Activated T-cell treated with anti-CD3 and anti-CD28 coated beads, Interleukin-2, amount 50 U/mL, for 4 hours (primary cell): ENCODE measurements around the gene VSIR. TPM values are rescaled to one million over a fixed set of nuclear protein-coding genes. Genes with fewer than 3 reads are reported as not detected.
A peak's percentile ranks its signal among the peaks of the same experiment; 100 is the strongest.

Experiments
- ATAC-seq, 2 donors: fragments of 200-7000 bp; cut with Tn5 transposase; one replicate each; pipeline ENCODE4 v1.10.0; 2021
- DNase-seq: peaks from one replicate; pipeline ENCODE4 v3.0.0-alpha.2; 2020
- H3K27me3 Mint-ChIP-seq: one replicate; pipeline ENCODE4 v1.8.0; 2021; ENCODE audit warnings: low read depth, mixed read lengths
- H3K36me3 Mint-ChIP-seq: one replicate; pipeline ENCODE4 v1.8.0; 2022; ENCODE audit warnings: mixed read lengths; ENCODE audit not compliant: insufficient read depth
- H3K4me1 Mint-ChIP-seq: one replicate; pipeline ENCODE4 v1.8.0; 2021; ENCODE audit warnings: low read depth, mixed read lengths
- H3K4me3 Mint-ChIP-seq: one replicate; pipeline ENCODE4 v1.8.0; 2021; ENCODE audit warnings: mild to moderate bottlenecking, moderate library complexity, mixed read lengths
- H3K9me3 Mint-ChIP-seq: one replicate; pipeline ENCODE4 v1.8.0; 2021; ENCODE audit warnings: mixed read lengths
- total RNA-seq, 3 donors: library from RNA; stranded (reverse); gene quantifications; one replicate each; pipeline ENCODE4 v1.2.1, GENCODE V29; 2021

The VSIR gene
- total RNA-seq, 3 donors from 2014 or later, result 238 to 274 (median 240) TPM

GRCh38 chr10:71782221-71782916 is 9.0 kb upstream of the VSIR start:
- Mint-ChIP-seq H3K4me1 (no peaks in the 10 kb centered on the region), H3K9me3 (no peaks in the 10 kb centered on the region), H3K36me3 (no peaks in the 10 kb centered on the region), H3K27me3 (no peaks in the 10 kb centered on the region), H3K4me3 (no peak overlapping the region)
- ATAC-seq (no peak), DNase-seq (no peak)

GRCh38 chr10:71780719-71781118 is 7.4 kb upstream of the VSIR start:
- H3K4me1 Mint-ChIP-seq, result peaks cover 13% of the 10 kb centered on the region
- DNase-seq, result no peak
- no peaks in the 10 kb centered on the region for H3K36me3 Mint-ChIP-seq

GRCh38 chr10:71780156-71780555 is 6.8 kb upstream of the VSIR start:
- no peaks in the 10 kb centered on the region for H3K27me3 Mint-ChIP-seq
- H3K36me3 Mint-ChIP-seq, result no peaks in the 10 kb centered on the region
- no peak for DNase-seq
- ATAC-seq, result no peak
- peaks cover 18% of the 10 kb centered on the region for H3K4me1 Mint-ChIP-seq
- no peak overlapping the region for H3K4me3 Mint-ChIP-seq
- H3K9me3 Mint-ChIP-seq, result no peaks in the 10 kb centered on the region

More at GRCh38 chr10:71780719-71781118, 7.4 kb upstream of the VSIR start:
- Mint-ChIP-seq H3K4me3 (no peak overlapping the region), H3K27me3 (no peaks in the 10 kb centered on the region), H3K9me3 (no peaks in the 10 kb centered on the region)
- ATAC-seq, result no peak

- Mint-ChIP-seq H3K36me3 (no peaks in the 10 kb centered on the region), H3K27me3 (no peaks in the 10 kb centered on the region), H3K9me3 (no peaks in the 10 kb centered on the region), H3K4me1 (peaks cover 20% of the 10 kb centered on the region), H3K4me3 (no peak overlapping the region)
- DNase-seq, result no peak
- ATAC-seq, result no peak
These were observed 6.3 kb upstream of the VSIR start for GRCh38 chr10:71779641-71780040.

- no peak for ATAC-seq
- Mint-ChIP-seq H3K36me3 (no peaks in the 10 kb centered on the region), H3K27me3 (no peaks in the 10 kb centered on the region), H3K4me1 (peaks cover 32% of the 10 kb centered on the region), H3K4me3 (no peak overlapping the region), H3K9me3 (no peaks in the 10 kb centered on the region)
- no peak for DNase-seq
These were observed 4.9 kb upstream of the VSIR start for GRCh38 chr10:71778071-71778825.

- no peak for ATAC-seq
- no peak for DNase-seq
- Mint-ChIP-seq H3K36me3 (peaks cover under 1% of the 10 kb centered on the region), H3K9me3 (no peaks in the 10 kb centered on the region), H3K4me1 (peaks cover 32% of the 10 kb centered on the region), H3K27me3 (no peaks in the 10 kb centered on the region), H3K4me3 (no peak overlapping the region)
These were observed 4.1 kb upstream of the VSIR start for GRCh38 chr10:71777213-71777985.

GRCh38 chr10:71776481-71776925 is 3.2 kb upstream of the VSIR start:
- H3K27me3 Mint-ChIP-seq, result no peaks in the 10 kb centered on the region
- no peak for DNase-seq
- no peak overlapping the region for H3K4me3 Mint-ChIP-seq
- H3K9me3 Mint-ChIP-seq, result no peaks in the 10 kb centered on the region
- ATAC-seq, result no peak
- peaks cover 10% of the 10 kb centered on the region for H3K36me3 Mint-ChIP-seq
- H3K4me1 Mint-ChIP-seq, result peaks cover 37% of the 10 kb centered on the region

- no peaks in the 10 kb centered on the region for H3K9me3 Mint-ChIP-seq
- ATAC-seq (no peak), DNase-seq (no peak)
- H3K4me3 Mint-ChIP-seq, result peak overlapping the region; percentile 94
- peaks cover 16% of the 10 kb centered on the region for H3K36me3 Mint-ChIP-seq
- peaks cover 49% of the 10 kb centered on the region for H3K4me1 Mint-ChIP-seq
- H3K27me3 Mint-ChIP-seq, result no peaks in the 10 kb centered on the region
These were observed 1.8 kb upstream of the VSIR start for GRCh38 chr10:71774916-71775702.

- ATAC-seq (no peak), DNase-seq (no peak)
- peak overlapping the region; percentile 94 for H3K4me3 Mint-ChIP-seq
- no peaks in the 10 kb centered on the region for H3K9me3 Mint-ChIP-seq
- H3K4me1 Mint-ChIP-seq, result peaks cover 67% of the 10 kb centered on the region
- peaks cover 29% of the 10 kb centered on the region for H3K36me3 Mint-ChIP-seq
- H3K27me3 Mint-ChIP-seq, result no peaks in the 10 kb centered on the region
These were observed 494 bp downstream of the VSIR start for GRCh38 chr10:71772832-71773220.

- Mint-ChIP-seq H3K9me3 (no peaks in the 10 kb centered on the region), H3K27me3 (no peaks in the 10 kb centered on the region), H3K4me1 (peaks cover 73% of the 10 kb centered on the region), H3K4me3 (peak overlapping the region; percentile 94), H3K36me3 (peaks cover 35% of the 10 kb centered on the region)
- no peak for ATAC-seq
- DNase-seq, result peak; percentile 59
These were observed 1.3 kb downstream of the VSIR start for GRCh38 chr10:71771821-71772617.

GRCh38 chr10:71771204-71771603 is 2.1 kb downstream of the VSIR start:
- no peaks in the 10 kb centered on the region for H3K27me3 Mint-ChIP-seq
- no peak for ATAC-seq
- no peak for DNase-seq
- no peaks in the 10 kb centered on the region for H3K9me3 Mint-ChIP-seq
- H3K4me1 Mint-ChIP-seq, result peaks cover 74% of the 10 kb centered on the region
- H3K36me3 Mint-ChIP-seq, result peaks cover 43% of the 10 kb centered on the region
- H3K4me3 Mint-ChIP-seq, result peak overlapping the region; percentile 94

GRCh38 chr10:71770789-71771188 is 2.5 kb downstream of the VSIR start:
- DNase-seq (no peak), ATAC-seq (no peak)
- Mint-ChIP-seq H3K36me3 (peaks cover 45% of the 10 kb centered on the region), H3K9me3 (no peaks in the 10 kb centered on the region), H3K27me3 (no peaks in the 10 kb centered on the region), H3K4me1 (peaks cover 73% of the 10 kb centered on the region), H3K4me3 (peak overlapping the region; percentile 94)

- no peaks in the 10 kb centered on the region for H3K9me3 Mint-ChIP-seq
- no peak for DNase-seq
These were observed 3.1 kb downstream of the VSIR start for GRCh38 chr10:71770255-71770654.

More at GRCh38 chr10:71770255-71770654, 3.1 kb downstream of the VSIR start:
- Mint-ChIP-seq H3K4me1 (peaks cover 73% of the 10 kb centered on the region), H3K4me3 (peak overlapping the region; percentile 94), H3K36me3 (peaks cover 50% of the 10 kb centered on the region), H3K27me3 (no peaks in the 10 kb centered on the region)
- ATAC-seq, result no peak
